HepG2 (cell line): Measurements from ENCODE around the gene NEURL4. TPM values are rescaled to one million over a fixed set of nuclear protein-coding genes. Genes with fewer than 3 reads are reported as not detected.

Experiments
- IRX3 ChIP-seq: sonication (generic); formaldehyde crosslinking; IDR thresholded peaks from 2 replicates; pipeline ENCODE4 v1.8.1; 2023; ENCODE audit warnings: mild to moderate bottlenecking, low read depth, missing genetic modification reagents, borderline replicate concordance
- MAZ ChIP-seq, 2 experiments: sonication (generic) in 1 of 2; formaldehyde crosslinking in 1 of 2; IDR thresholded peaks; 2 replicates each; pipeline versions ENCODE4 v1.5.0 to v1.6.1; 2012 to 2020; ENCODE audit warnings: low read depth in 2 of 2, mild to moderate bottlenecking in 2 of 2, borderline replicate concordance in 1 of 2, improper control_type of control experiment in 1 of 2, low read length in 1 of 2, missing genetic modification reagents in 1 of 2, moderate library complexity in 1 of 2
- RORA ChIP-seq: sonication (generic); formaldehyde crosslinking; IDR thresholded peaks from 2 replicates; pipeline ENCODE4 v1.5.0; 2020; ENCODE audit warnings: mild to moderate bottlenecking, missing genetic modification reagents, moderate library complexity
- SAP130 ChIP-seq: IDR thresholded peaks from 2 replicates; pipeline ENCODE4 v1.6.1; 2016; ENCODE audit warnings: low read depth
- SATB2 ChIP-seq: sonication (generic); formaldehyde crosslinking; IDR thresholded peaks from 2 replicates; pipeline ENCODE4 v1.5.0; 2020; ENCODE audit warnings: missing genetic modification reagents
- TCF12 ChIP-seq, 2 experiments: fragments of 450-650 bp in 1 of 2; sonication (generic) in 1 of 2; formaldehyde crosslinking in 1 of 2; IDR thresholded peaks; 2 replicates each; pipeline versions ENCODE4 v1.6.1 to v1.8.0; 2017 to 2022; ENCODE audit warnings: antibody characterized with exemption in 1 of 2, mild to moderate bottlenecking in 1 of 2, missing genetic modification reagents in 1 of 2, moderate library complexity in 1 of 2
- TP53 ChIP-seq: sonication (generic); formaldehyde crosslinking; conservative IDR thresholded peaks from 2 replicates; pipeline ENCODE4 v1.4.0; 2020; ENCODE audit warnings: missing genetic modification reagents
- YY1 ChIP-seq: IDR thresholded peaks from 2 replicates; pipeline ENCODE4 v1.6.1; 2011; ENCODE audit warnings: low read length, low read depth, moderate library complexity, mild to moderate bottlenecking; ENCODE audit not compliant: insufficient read depth, insufficient replicate concordance
- ZNF382 ChIP-seq: sonication (generic); formaldehyde crosslinking; IDR thresholded peaks from 2 replicates; pipeline ENCODE4 v1.5.0; 2020; ENCODE audit warnings: missing genetic modification reagents, mild to moderate bottlenecking, borderline replicate concordance
- polyA plus RNA-seq, 8 experiments: library from polyadenylated mRNA; depleted of rRNA in 3 of 8; stranded (reverse) in 7 of 8; unstranded in 1 of 8; fragments of >200 nt; fragmentation: Illumina TruSeq in 4 of 8; extraction: Trizol in 4 of 8; gene quantifications; 2 replicates each; pipeline versions ENCODE4 v1.2.1 to v1.2.3, GENCODE V29; 2011 to 2016; ENCODE audit warnings: low read depth in 4 of 8, missing spikeins in 1 of 8, mixed read lengths in 1 of 8; ENCODE audit not compliant: insufficient read depth in 1 of 8
- total RNA-seq, 5 experiments: library from RNA; depleted of rRNA; stranded (reverse); fragments of >200 nt; fragmentation: Illumina TruSeq; extraction: Trizol; gene quantifications; 2 replicates each; pipeline ENCODE4 v1.2.3, GENCODE V29; 2016; ENCODE audit warnings: low read depth in 1 of 5
- TF ChIP-seq, protein P1 (sequence below): IDR thresholded peaks from 2 replicates; pipeline ENCODE4 v1.6.1; 2016; ENCODE audit warnings: missing compliant biosample characterization, missing genetic modification reagents, borderline replicate concordance
- TF ChIP-seq, protein P2 (sequence below): sonication (generic); formaldehyde crosslinking; IDR thresholded peaks from 2 replicates; pipeline ENCODE4 v1.4.0; 2020; ENCODE audit warnings: missing genetic modification reagents
- TF ChIP-seq, protein P3 (sequence below): sonication (generic); formaldehyde crosslinking; IDR thresholded peaks from 2 replicates; pipeline ENCODE4 v1.5.0; 2020; ENCODE audit warnings: missing genetic modification reagents, mild to moderate bottlenecking, borderline replicate concordance
- TF ChIP-seq, protein P4 (sequence below): sonication (generic); formaldehyde crosslinking; IDR thresholded peaks from 2 replicates; pipeline ENCODE4; 2020; ENCODE audit warnings: missing genetic modification reagents, mild to moderate bottlenecking, borderline replicate concordance
- TF ChIP-seq, protein P5 (sequence below): sonication (generic); formaldehyde crosslinking; IDR thresholded peaks from 2 replicates; pipeline ENCODE4 v1.8.0; 2022; ENCODE audit warnings: mild to moderate bottlenecking, missing genetic modification reagents, borderline replicate concordance
- TF ChIP-seq, protein P6 (sequence below): sonication (generic); formaldehyde crosslinking; IDR thresholded peaks from 2 replicates; pipeline ENCODE4 v1.8.1; 2023; ENCODE audit warnings: mild to moderate bottlenecking, inconsistent platforms, moderate library complexity, missing genetic modification reagents, borderline replicate concordance
- TF ChIP-seq, protein P7 (sequence below): sonication (generic); formaldehyde crosslinking; conservative IDR thresholded peaks from 2 replicates; pipeline ENCODE4 v1.8.1; 2023; ENCODE audit warnings: missing genetic modification reagents

The NEURL4 gene
- total and polyA plus RNA-seq, 2 of the 13 experiments (the other 11 are each of a cell fraction or from before 2014, with no cell fraction given) = 14.8 to 15.7 TPM

DNA sequence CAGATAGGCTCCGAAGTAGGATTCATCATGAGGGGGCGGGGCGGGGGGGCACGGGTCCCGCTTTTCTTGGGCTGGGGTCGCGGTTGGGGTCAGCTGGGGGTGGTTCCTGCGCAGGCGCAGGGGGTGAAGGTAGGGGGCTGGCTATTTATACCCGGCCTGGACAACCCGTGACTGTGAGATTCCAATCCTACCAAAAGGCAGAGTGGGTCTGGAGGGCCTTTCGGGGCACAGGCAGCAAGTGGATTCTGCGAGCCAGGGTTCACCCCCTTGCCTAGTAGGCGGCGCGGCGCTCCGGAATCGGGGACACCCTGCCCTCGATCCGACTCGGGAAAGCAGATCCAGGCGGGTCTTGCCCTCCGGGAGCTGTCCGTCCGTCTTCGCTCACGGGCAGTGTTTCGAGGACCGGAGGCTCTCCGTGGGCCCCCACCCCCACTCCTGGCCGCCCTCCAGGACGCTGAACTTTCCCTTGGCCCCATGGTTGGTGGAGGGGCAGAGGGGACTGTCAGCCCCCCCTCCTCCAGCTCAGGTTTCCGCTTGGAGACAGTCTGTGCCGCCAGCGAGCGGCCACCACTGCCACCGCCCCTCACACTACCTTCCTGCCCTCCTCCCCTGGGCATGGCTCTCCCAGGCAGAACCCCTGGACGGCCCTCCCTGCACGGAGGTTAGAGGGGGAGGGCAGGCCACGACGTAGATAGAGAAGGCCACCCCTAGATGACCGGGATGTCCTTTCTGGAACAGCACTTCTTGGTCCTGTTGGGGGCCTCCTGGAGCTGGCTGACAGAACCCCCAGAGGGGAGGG lies 47.0 kb downstream of the NEURL4 start (continued):
- TF ChIP-seq, protein P1, sequence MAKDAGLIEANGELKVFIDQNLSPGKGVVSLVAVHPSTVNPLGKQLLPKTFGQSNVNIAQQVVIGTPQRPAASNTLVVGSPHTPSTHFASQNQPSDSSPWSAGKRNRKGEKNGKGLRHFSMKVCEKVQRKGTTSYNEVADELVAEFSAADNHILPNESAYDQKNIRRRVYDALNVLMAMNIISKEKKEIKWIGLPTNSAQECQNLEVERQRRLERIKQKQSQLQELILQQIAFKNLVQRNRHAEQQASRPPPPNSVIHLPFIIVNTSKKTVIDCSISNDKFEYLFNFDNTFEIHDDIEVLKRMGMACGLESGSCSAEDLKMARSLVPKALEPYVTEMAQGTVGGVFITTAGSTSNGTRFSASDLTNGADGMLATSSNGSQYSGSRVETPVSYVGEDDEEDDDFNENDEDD (CRISPR knock-in tag) = peak; percentile 36; the same call in 1 of the 2 replicates
- TF ChIP-seq RORA (CRISPR knock-in tag) (no peak), TP53 (no peak), MAZ (IDR thresholded peaks at IDR 0.05; ENCODE audit: borderline replicate concordance, low read depth, low read length) (0 out of 2 replicates have a peak, but pooled peaks have one; percentile 27), MAZ (CRISPR knock-in tag; IDR thresholded peaks at IDR 0.05; ENCODE audit: low read depth) (no peak), IRX3 (CRISPR knock-in tag) (no peak), ZNF382 (no peak), SAP130 (CRISPR knock-in tag) (peak; percentile 57), YY1 (no peak), TCF12 (IDR thresholded peaks at IDR 0.05) (no peak), TCF12 (CRISPR knock-in tag; IDR thresholded peaks at IDR 0.05) (no peak), SATB2 (CRISPR knock-in tag) (no peak)
- TF ChIP-seq, protein P2, sequence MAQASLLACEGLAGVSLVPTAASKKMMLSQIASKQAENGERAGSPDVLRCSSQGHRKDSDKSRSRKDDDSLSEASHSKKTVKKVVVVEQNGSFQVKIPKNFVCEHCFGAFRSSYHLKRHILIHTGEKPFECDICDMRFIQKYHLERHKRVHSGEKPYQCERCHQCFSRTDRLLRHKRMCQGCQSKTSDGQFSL (CRISPR knock-in tag) = peak; percentile 72; the same call in 1 of the 2 replicates
- TF ChIP-seq, protein P3, sequence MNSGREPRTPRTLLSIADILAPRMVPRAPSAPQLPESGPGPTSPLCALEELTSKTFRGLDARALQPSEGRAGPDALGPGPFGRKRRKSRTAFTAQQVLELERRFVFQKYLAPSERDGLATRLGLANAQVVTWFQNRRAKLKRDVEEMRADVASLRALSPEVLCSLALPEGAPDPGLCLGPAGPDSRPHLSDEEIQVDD (CRISPR knock-in tag) = no peak
- TF ChIP-seq, protein P4, sequence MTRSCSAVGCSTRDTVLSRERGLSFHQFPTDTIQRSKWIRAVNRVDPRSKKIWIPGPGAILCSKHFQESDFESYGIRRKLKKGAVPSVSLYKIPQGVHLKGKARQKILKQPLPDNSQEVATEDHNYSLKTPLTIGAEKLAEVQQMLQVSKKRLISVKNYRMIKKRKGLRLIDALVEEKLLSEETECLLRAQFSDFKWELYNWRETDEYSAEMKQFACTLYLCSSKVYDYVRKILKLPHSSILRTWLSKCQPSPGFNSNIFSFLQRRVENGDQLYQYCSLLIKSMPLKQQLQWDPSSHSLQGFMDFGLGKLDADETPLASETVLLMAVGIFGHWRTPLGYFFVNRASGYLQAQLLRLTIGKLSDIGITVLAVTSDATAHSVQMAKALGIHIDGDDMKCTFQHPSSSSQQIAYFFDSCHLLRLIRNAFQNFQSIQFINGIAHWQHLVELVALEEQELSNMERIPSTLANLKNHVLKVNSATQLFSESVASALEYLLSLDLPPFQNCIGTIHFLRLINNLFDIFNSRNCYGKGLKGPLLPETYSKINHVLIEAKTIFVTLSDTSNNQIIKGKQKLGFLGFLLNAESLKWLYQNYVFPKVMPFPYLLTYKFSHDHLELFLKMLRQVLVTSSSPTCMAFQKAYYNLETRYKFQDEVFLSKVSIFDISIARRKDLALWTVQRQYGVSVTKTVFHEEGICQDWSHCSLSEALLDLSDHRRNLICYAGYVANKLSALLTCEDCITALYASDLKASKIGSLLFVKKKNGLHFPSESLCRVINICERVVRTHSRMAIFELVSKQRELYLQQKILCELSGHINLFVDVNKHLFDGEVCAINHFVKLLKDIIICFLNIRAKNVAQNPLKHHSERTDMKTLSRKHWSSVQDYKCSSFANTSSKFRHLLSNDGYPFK = no peak
- TF ChIP-seq, protein P5, sequence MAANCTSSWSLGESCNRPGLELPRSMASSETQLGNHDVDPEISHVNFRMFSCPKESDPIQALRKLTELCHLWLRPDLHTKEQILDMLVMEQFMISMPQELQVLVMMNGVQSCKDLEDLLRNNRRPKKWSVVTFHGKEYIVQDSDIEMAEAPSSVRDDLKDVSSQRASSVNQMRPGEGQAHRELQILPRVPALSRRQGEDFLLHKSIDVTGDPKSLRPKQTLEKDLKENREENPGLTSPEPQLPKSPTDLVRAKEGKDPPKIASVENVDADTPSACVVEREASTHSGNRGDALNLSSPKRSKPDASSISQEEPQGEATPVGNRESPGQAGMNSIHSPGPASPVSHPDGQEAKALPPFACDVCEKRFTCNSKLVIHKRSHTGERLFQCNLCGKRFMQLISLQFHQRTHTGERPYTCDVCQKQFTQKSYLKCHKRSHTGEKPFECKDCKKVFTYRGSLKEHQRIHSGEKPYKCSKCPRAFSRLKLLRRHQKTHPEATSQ (CRISPR knock-in tag) = no peak
- TF ChIP-seq, protein P6, sequence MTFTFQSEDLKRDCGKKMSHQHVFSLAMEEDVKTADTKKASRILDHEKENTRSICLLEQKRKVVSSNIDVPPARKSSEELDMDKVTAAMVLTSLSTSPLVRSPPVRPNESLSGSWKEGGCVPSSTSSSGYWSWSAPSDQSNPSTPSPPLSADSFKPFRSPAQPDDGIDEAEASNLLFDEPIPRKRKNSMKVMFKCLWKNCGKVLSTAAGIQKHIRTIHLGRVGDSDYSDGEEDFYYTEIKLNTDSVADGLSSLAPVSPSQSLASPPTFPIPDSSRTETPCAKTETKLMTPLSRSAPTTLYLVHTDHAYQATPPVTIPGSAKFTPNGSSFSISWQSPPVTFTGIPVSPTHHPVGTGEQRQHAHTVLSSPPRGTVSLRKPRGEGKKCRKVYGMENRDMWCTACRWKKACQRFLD = no peak
- TF ChIP-seq, protein P7, sequence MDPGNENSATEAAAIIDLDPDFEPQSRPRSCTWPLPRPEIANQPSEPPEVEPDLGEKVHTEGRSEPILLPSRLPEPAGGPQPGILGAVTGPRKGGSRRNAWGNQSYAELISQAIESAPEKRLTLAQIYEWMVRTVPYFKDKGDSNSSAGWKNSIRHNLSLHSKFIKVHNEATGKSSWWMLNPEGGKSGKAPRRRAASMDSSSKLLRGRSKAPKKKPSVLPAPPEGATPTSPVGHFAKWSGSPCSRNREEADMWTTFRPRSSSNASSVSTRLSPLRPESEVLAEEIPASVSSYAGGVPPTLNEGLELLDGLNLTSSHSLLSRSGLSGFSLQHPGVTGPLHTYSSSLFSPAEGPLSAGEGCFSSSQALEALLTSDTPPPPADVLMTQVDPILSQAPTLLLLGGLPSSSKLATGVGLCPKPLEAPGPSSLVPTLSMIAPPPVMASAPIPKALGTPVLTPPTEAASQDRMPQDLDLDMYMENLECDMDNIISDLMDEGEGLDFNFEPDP (CRISPR knock-in tag) = no peak
